ENCODE data around the gene SORCS1.

Gene SORCS1

GRCh38 chr10:106992055-106992454 is 172.5 kb downstream of the SORCS1 start:
- no peak for DNase-seq (ENCODE audit: low read depth in 2 of 2)

- no peak for DNase-seq (ENCODE audit: low read depth in 2 of 2)
These were observed 173.4 kb downstream of the SORCS1 start for GRCh38 chr10:106991091-106991490.

GRCh38 chr10:106987362-106987761 is 177.1 kb downstream of the SORCS1 start:
- no peak for DNase-seq (ENCODE audit: low read depth in 2 of 2)

- DNase-seq (ENCODE audit: low read depth in 2 of 2): no peak
These were observed 182.2 kb downstream of the SORCS1 start for GRCh38 chr10:106982268-106982667.

GRCh38 chr10:106981452-106982075 is 182.9 kb downstream of the SORCS1 start:
- no peak for DNase-seq (ENCODE audit: low read depth in 2 of 2)

GRCh38 chr10:106980495-106981451 is 183.7 kb downstream of the SORCS1 start:
- DNase-seq (ENCODE audit: low read depth in 2 of 2): no peak

- no peak for DNase-seq (ENCODE audit: low read depth in 2 of 2)
These were observed 185.8 kb downstream of the SORCS1 start for GRCh38 chr10:106978756-106979155.

GRCh38 chr10:106973716-106974115 is 190.8 kb downstream of the SORCS1 start:
- no peak for DNase-seq (ENCODE audit: low read depth in 2 of 2)

GRCh38 chr10:106973288-106973687 is 191.2 kb downstream of the SORCS1 start:
- no peak for DNase-seq (ENCODE audit: low read depth in 2 of 2)

- DNase-seq (ENCODE audit: low read depth in 2 of 2): no peak
These were observed 192.1 kb downstream of the SORCS1 start for GRCh38 chr10:106972381-106972780.

- DNase-seq (ENCODE audit: low read depth in 2 of 2): no peak
These were observed 193.1 kb downstream of the SORCS1 start for GRCh38 chr10:106971411-106971831.

- no peak for DNase-seq (ENCODE audit: low read depth in 2 of 2)
These were observed 197.1 kb downstream of the SORCS1 start for GRCh38 chr10:106967452-106967851.

- no peak for DNase-seq (ENCODE audit: low read depth in 2 of 2)
These were observed 203.7 kb downstream of the SORCS1 start for GRCh38 chr10:106960812-106961211.

GRCh38 chr10:106959521-106959920 is 205.0 kb downstream of the SORCS1 start:
- no peak for DNase-seq (ENCODE audit: low read depth in 2 of 2)

GRCh38 chr10:106958589-106959361 is 205.7 kb downstream of the SORCS1 start:
- DNase-seq (ENCODE audit: low read depth in 2 of 2): no peak

- no peak for DNase-seq (ENCODE audit: low read depth in 2 of 2)
These were observed 206.5 kb downstream of the SORCS1 start for GRCh38 chr10:106957823-106958588.

GRCh38 chr10:106956216-106956915 is 208.1 kb downstream of the SORCS1 start:
- DNase-seq (ENCODE audit: low read depth in 2 of 2): no peak

- no peak for DNase-seq (ENCODE audit: low read depth in 2 of 2)
These were observed 209.4 kb downstream of the SORCS1 start for GRCh38 chr10:106955133-106955532.

GRCh38 chr10:106952033-106952432 is 212.5 kb downstream of the SORCS1 start:
- no peak for DNase-seq (ENCODE audit: low read depth in 2 of 2)

- no peak for DNase-seq (ENCODE audit: low read depth in 2 of 2)
These were observed 214.6 kb downstream of the SORCS1 start for GRCh38 chr10:106949680-106950478.

Measured in stimulated activated CD4-positive, alpha-beta T cell treated with anti-CD3 and anti-CD28 coated beads, Interleukin-4, amount 100 ng/mL, for 48 hours (primary cell).